Sigmoid colon (tissue), 7 donors: ENCODE measurements around the gene SAMD10. TPM values are rescaled to one million over a fixed set of nuclear protein-coding genes. Genes with fewer than 3 reads are reported as not detected.

Experiments used
- DNase-seq: peaks from one replicate; pipeline ENCODE4 v3.0.0-alpha.2; 2019
- H3K27ac ChIP-seq, 4 donors: fragments of 200-600 bp; sonication (generic); one replicate each; pipeline ENCODE4 v1.5.1; 2016 to 2019; ENCODE audit warnings: mild to moderate bottlenecking in 1 of 4
- H3K27me3 ChIP-seq, 3 donors: fragments of 200-600 bp; sonication (generic); one replicate each; pipeline ENCODE4 v1.5.1; 2019; ENCODE audit warnings: mild to moderate bottlenecking in 1 of 3
- H3K36me3 ChIP-seq, 4 donors: fragments of 200-600 bp; sonication (generic); one replicate each; pipeline ENCODE4 v1.5.1; 2016 to 2019
- H3K4me1 ChIP-seq, 4 donors: fragments of 200-600 bp; sonication (generic); one replicate each; pipeline ENCODE4 v1.5.1; 2017 to 2019
- H3K4me3 ChIP-seq, 4 donors: fragments of 200-600 bp; sonication (generic); one replicate each; pipeline ENCODE4 v1.5.1; 2017 to 2019; ENCODE audit warnings: mild to moderate bottlenecking in 2 of 4, moderate library complexity in 1 of 4
- H3K9me3 ChIP-seq, 4 donors: fragments of 200-600 bp in 3 of 4; sonication (generic) in 3 of 4; one replicate each; pipeline versions ENCODE4 v1.5.1 to v1.6.1; 2013 to 2019
- EP300 ChIP-seq, 4 donors: sonication (generic); formaldehyde crosslinking; IDR thresholded peaks; one replicate each; pipeline ENCODE4 v1.6.1; 2017; ENCODE audit warnings: antibody characterized with exemption in 4 of 4
- POLR2A ChIP-seq, 2 donors: fragments of 450-650 bp; IDR thresholded peaks; one replicate each; pipeline ENCODE4 v1.6.1; 2016; ENCODE audit warnings: antibody characterized with exemption in 2 of 2, mild to moderate bottlenecking in 2 of 2, moderate library complexity in 2 of 2
- POLR2AphosphoS5 ChIP-seq, 4 donors: sonication (generic); formaldehyde crosslinking; IDR thresholded peaks; one replicate each; pipeline ENCODE4 v1.6.1; 2017; ENCODE audit warnings: antibody characterized with exemption in 4 of 4
- WGBS, 2 donors: extraction: QIAGEN DNeasy Blood & Tissue Kit; methylation state at CpG; one replicate each; pipeline ENCODE4 v1.1.7; 2013; 5-methylcytosine and 5-hydroxymethylcytosine counted together
- intact Hi-C: fragments of 100-400 bp; cut with DNase I; formaldehyde crosslinking; loops from one replicate; pipeline ENCODE4 v1.15.1; 2023
- polyA plus RNA-seq, 3 donors: library from polyadenylated mRNA; stranded (reverse); fragments of 200-250 nt; gene quantifications; one replicate each; pipeline ENCODE4 v1.2.3, GENCODE V29; 2013
- total RNA-seq, 4 donors: library from RNA; depleted of rRNA; stranded (reverse); fragments of >200 nt; gene quantifications; one replicate each; pipeline ENCODE4 v1.1.0, GENCODE V29; 2016
- TF ChIP-seq, protein P1 (sequence below), 4 experiments: fragments of 450-650 bp in 3 of 4; fragments of 200-600 bp in 1 of 4; IDR thresholded peaks; one replicate each; pipeline ENCODE4 v1.5.1; 2016 to 2019; ENCODE audit warnings: antibody characterized with exemption in 4 of 4, mild to moderate bottlenecking in 3 of 4, moderate library complexity in 2 of 4
- donor health status: healthy with polysubstance abuse.
- donor health status: Bipolar disorder and iron deficiency.
- donor health status: healthy.

Gene SAMD10
- total and polyA plus RNA-seq, 7 donors, result 0.68 to 8.7 (median 2.8) TPM

DNA sequence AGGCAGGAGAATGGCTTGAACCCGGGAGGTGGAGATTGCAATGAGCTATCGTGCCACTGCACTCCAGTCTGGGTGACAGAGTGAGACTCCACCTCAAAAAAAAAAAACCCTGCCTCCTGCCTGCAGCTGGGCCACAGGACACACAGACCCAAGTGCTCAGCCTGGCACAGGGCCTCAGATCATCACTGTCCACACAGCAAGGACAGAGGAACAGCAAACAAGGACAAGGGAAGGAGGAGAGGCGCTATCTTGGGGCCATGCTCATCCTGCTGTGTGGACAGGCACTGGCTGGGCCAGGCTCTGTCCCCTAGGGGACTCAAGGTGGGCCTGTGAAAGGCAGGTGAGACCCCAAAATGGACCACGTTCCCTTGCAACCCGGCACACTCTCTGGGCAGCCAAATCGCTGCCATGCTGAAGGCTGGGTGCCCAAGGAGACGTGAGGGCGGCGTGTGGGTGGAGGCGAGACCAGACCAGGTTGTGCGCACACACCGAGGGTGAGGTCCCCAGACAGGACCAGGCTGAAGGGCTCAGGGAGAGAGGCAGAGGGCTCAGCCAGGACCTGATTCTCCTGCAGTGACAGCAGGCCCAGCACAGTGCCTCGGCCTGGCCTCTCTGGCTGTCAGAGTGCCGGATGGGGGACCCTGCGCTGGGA, 32.3 kb downstream of the SAMD10 start:
- WGBS, 2 donors, result 79 to 83% methylated on average over 15 of the region's 15 CpGs
- DNase-seq, result peak; percentile 65
- H3K27ac ChIP-seq, result peak overlapping the region; percentile 86 to 97 (median 89)

DNA sequence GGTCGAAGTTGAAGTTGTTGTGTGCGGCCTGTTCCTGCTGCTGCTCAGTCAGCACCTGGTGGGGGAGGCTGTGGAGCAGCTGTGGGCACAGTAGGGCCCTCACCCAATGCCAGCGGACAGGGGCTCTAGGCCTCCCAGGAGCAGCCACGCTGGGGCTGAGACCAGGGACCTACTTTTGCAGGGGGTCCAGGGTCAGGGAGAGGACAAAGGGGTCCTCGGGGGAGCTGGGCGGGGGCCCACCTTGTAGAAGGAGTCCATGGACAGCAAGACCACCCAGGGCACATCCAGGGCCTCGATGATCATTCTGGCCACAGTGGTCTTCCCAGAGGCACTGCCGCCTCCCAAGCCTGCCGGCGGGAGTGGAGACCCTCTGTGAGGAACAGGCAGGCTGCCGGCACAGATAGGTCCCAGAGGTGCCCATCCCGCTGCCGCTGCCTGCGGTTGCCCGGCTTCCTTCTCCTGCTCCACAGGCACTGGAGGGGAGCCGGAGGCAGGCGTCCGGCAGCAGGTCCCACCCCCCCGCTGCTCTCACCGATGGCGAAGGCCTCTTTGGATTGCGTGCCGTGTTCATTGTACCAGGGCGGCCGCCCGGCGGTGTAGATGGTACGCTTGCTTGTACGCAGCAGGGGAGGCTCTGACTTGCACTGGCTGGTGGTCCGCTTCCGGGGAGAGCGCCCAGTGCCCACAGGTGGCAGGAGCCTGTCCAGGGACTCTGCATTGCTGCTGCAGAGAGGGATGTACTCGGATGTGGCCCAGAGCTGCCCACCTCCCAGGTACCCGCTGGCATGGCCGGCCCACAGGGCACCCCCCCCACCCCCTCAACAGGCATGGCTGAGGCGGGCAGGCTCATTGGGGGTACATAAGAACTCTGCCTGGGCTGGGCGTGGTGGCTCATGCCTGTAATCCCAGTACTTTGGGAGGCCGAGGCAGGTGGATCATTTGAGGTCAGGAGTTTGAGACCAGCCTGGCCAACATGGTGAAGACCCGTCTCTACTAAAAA, 33.2 kb downstream of the SAMD10 start:
- Histone ChIP-seq H3K36me3 (peaks cover 25 to 42% (median 42%) of the 10 kb centered on the region in 4 donors), H3K27me3 (no peaks in the 10 kb centered on the region), H3K9me3 (no peaks in the 10 kb centered on the region), H3K4me1 (peaks cover 0 to 58% (median 42%) of the 10 kb centered on the region in 4 donors), H3K27ac (no peak overlapping the region), H3K4me3 (no peak overlapping the region)
- WGBS, 2 donors, result 93 to 96% methylated on average over 39 of the region's 39 CpGs
- intact Hi-C loops, result no loop called here
- peak; percentile 64 for DNase-seq
- TF ChIP-seq POLR2A (IDR thresholded peaks at IDR 0.05) (no peak), EP300 (IDR thresholded peaks at IDR 0.05) (no peak), POLR2AphosphoS5 (IDR thresholded peaks at IDR 0.05) (no peak)
- TF ChIP-seq, protein P1, sequence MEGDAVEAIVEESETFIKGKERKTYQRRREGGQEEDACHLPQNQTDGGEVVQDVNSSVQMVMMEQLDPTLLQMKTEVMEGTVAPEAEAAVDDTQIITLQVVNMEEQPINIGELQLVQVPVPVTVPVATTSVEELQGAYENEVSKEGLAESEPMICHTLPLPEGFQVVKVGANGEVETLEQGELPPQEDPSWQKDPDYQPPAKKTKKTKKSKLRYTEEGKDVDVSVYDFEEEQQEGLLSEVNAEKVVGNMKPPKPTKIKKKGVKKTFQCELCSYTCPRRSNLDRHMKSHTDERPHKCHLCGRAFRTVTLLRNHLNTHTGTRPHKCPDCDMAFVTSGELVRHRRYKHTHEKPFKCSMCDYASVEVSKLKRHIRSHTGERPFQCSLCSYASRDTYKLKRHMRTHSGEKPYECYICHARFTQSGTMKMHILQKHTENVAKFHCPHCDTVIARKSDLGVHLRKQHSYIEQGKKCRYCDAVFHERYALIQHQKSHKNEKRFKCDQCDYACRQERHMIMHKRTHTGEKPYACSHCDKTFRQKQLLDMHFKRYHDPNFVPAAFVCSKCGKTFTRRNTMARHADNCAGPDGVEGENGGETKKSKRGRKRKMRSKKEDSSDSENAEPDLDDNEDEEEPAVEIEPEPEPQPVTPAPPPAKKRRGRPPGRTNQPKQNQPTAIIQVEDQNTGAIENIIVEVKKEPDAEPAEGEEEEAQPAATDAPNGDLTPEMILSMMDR (IDR thresholded peaks at IDR 0.05), result no peak

More for the DNA sequence above, 32.3 kb downstream of the SAMD10 start:
- Histone ChIP-seq H3K4me1 (peaks cover 0 to 67% (median 51%) of the 10 kb centered on the region in 4 donors), H3K27me3 (no peaks in the 10 kb centered on the region), H3K4me3 (no peak overlapping the region), H3K9me3 (no peaks in the 10 kb centered on the region), H3K36me3 (peaks cover 25 to 42% (median 40%) of the 10 kb centered on the region in 4 donors)
- TF ChIP-seq EP300 (IDR thresholded peaks at IDR 0.05), result no peak
- TF ChIP-seq, protein P1 (IDR thresholded peaks at IDR 0.05), result no peak
- TF ChIP-seq POLR2AphosphoS5 (IDR thresholded peaks at IDR 0.05), result no peak
- TF ChIP-seq POLR2A (IDR thresholded peaks at IDR 0.05), result no peak
- intact Hi-C loops, result no loop called here

DNA sequence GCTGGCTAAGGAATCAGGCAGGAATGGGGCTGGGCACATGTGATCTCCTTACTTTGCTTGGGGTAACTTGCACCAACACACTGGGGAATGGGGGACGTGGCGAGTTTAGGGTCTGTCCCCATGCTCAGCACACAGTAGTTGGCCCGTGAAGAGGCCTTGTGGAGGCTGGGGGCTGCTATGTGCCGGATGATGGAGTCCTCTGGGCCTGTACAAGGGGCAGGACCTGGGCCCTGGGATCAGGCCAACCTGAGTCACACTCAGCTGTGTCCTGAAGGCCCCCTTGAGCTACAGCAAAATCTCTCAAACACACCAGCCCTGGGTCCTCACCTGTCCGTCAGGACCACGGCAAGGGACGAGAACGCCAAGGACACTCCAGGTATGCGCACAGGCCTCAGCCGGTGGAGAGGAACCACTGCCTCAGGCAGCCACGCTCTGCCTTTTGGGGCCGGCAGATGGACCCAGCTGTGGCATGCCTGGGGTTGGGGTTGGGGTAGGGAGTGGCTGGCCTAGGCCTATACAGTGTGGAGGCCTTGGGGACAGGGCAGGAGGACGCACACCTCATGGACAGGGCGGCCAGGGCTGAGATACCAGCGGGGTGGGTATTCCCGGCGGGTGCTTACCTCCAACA, 34.3 kb downstream of the SAMD10 start:
- WGBS, 2 donors, result 89 to 94% methylated on average over 17 of the region's 17 CpGs
- TF ChIP-seq, protein P1 (IDR thresholded peaks at IDR 0.05), result no peak
- TF ChIP-seq POLR2A (IDR thresholded peaks at IDR 0.05) (no peak), EP300 (IDR thresholded peaks at IDR 0.05) (no peak), POLR2AphosphoS5 (IDR thresholded peaks at IDR 0.05) (no peak)
- no peaks in the 10 kb centered on the region for H3K9me3 ChIP-seq
- H3K4me3 ChIP-seq, result no peak overlapping the region
- H3K36me3 ChIP-seq, result peaks cover 35 to 53% (median 52%) of the 10 kb centered on the region in 4 donors
- peaks cover 0 to 47% (median 32%) of the 10 kb centered on the region in 4 donors for H3K4me1 ChIP-seq
- no peaks in the 10 kb centered on the region for H3K27me3 ChIP-seq
- peak; percentile 63 for DNase-seq
- intact Hi-C loops, result no loop called here
- no peak overlapping the region for H3K27ac ChIP-seq

DNA sequence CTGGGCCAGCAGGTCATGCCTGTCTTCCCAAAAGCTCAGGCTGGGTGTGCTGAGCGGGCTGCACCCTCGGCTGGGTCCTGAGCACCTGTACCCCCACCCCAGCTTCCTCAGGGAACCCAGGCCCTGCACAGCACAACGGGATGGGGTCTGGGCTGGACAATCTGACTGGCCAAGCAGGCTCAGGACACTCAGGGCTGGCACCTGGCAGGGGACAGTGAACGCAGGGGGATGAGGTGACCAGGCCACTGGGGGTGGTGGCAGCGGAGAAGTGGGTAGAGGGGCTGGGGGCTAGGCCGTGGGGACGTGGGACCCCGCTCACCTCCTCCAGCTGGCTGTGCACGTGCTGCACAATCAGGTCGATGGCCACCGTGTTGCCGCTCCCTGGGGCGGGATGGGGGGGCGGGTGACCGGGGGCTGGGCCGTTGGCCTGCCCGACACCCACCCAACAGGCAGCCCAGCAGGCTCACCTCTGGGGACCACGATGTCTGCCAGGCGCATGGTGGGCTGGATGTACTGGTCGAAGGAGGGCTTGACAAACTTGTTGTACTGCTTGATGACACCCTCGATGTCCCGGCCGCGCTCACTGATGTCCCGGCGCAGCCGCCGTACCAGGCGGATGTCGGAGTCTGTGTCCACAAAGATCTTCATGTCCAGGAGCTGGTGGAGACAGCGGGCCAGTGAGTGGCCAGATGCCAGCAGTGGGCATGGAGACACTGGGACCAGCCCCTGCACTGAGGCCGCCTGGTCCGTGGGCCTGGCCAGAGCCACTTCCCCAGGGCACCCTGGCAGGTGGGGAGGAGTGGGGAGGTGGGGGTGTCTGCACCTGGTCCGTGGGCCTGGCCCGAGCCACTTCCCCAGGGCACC, 35.1 kb downstream of the SAMD10 start:
- peak; percentile 68 for DNase-seq
- Histone ChIP-seq H3K9me3 (no peaks in the 10 kb centered on the region), H3K27me3 (no peaks in the 10 kb centered on the region), H3K4me1 (peaks cover 0 to 39% (median 23%) of the 10 kb centered on the region in 4 donors), H3K4me3 (no peak overlapping the region), H3K36me3 (peaks cover 42 to 61% (median 52%) of the 10 kb centered on the region in 4 donors), H3K27ac (no peak overlapping the region)
- WGBS, 2 donors, result 89 to 93% methylated on average over 35 of the region's 35 CpGs
- no peak for TF ChIP-seq POLR2AphosphoS5 (IDR thresholded peaks at IDR 0.05)
- TF ChIP-seq, protein P1 (IDR thresholded peaks at IDR 0.05), result no peak
- TF ChIP-seq POLR2A (IDR thresholded peaks at IDR 0.05), result no peak
- no peak for TF ChIP-seq EP300 (IDR thresholded peaks at IDR 0.05)
- intact Hi-C loops, result no loop called here
